T-cell (primary cell): ENCODE data around the gene FAH. TPM values are rescaled to one million over a fixed set of nuclear protein-coding genes. Genes with fewer than 3 reads are reported as not detected.

Experiments used
- ATAC-seq, 4 experiments: fragments of 200-7000 bp in 3 of 4; fragments of 150-1000 bp in 1 of 4; cut with Tn5 transposase; replicated peaks in 1 of 4; 1 replicate in 3 of 4; 2 replicates in 1 of 4; pipeline ENCODE4 v1.10.0; 2021; ENCODE audit warnings: moderate library complexity in 3 of 4, mild to moderate bottlenecking in 2 of 4, moderate number of reproducible peaks in 1 of 4
- CTCF ChIA-PET, 2 donors: fragments of 300-600 bp; sonication (Branson Sonifier 250); formaldehyde crosslinking; loops; one replicate each; lab custom pipeline; 2022; ENCODE audit warnings: antibody characterized with exemption in 2 of 2; lab: Charles Lee
- POLR2A ChIA-PET, 2 donors: fragments of 300-600 bp; sonication (Branson Sonifier 250); formaldehyde crosslinking; loops; one replicate each; lab custom pipeline; 2022; ENCODE audit warnings: antibody characterized with exemption in 2 of 2; lab: Charles Lee
- DNase-seq, 35 experiments: peaks; one replicate each; pipeline versions ENCODE4 v3.0.0 to v3.0.0-alpha.2; 2013 to 2023
- H3K27ac ChIP-seq: one replicate; pipeline ENCODE4 v1.5.1; 2013; ENCODE audit warnings: low read length
- H3K27me3 ChIP-seq, 2 experiments: replicated peaks in 1 of 2; 1 replicate in 1 of 2; 2 replicates in 1 of 2; pipeline versions ENCODE4 v1.6.1 to v1.7.0; 2013; ENCODE audit warnings: low read length in 1 of 2, mixed read lengths in 1 of 2; ENCODE audit not compliant: control insufficient read depth in 2 of 2, insufficient read depth in 2 of 2; ENCODE audit errors: extremely low read depth in 1 of 2
- H3K36me3 ChIP-seq, 2 donors: 1 replicate in 1 of 2; 2 replicates in 1 of 2; pipeline versions ENCODE4 v1.6.1 to v1.7.0; 2013; ENCODE audit warnings: low read length in 1 of 2; ENCODE audit not compliant: control insufficient read depth in 2 of 2, insufficient read depth in 1 of 2; ENCODE audit errors: extremely low read depth in 1 of 2
- H3K4me1 ChIP-seq, 2 experiments: 1 replicate in 1 of 2; 2 replicates in 1 of 2; pipeline versions ENCODE4 v1.6.1 to v1.7.0; 2013; ENCODE audit warnings: low read length in 2 of 2, mixed read lengths in 1 of 2; ENCODE audit not compliant: insufficient read depth in 2 of 2, control insufficient read depth in 1 of 2; ENCODE audit errors: extremely low read depth in 1 of 2
- H3K4me3 ChIP-seq, 2 donors: 1 replicate in 1 of 2; 2 replicates in 1 of 2; pipeline versions ENCODE4 v1.5.1 to v1.7.0; 2013; ENCODE audit warnings: mild to moderate bottlenecking in 2 of 2, low read length in 1 of 2, moderate library complexity in 1 of 2; ENCODE audit not compliant: control insufficient read depth in 1 of 2; ENCODE audit errors: extremely low read depth in 1 of 2
- H3K9me3 ChIP-seq: 2 replicates; pipeline ENCODE4 v1.7.0; 2013
- H3K27ac Mint-ChIP-seq, 2 donors: one replicate each; pipeline ENCODE4 v1.8.0; 2020 to 2021; ENCODE audit warnings: mild to moderate bottlenecking in 2 of 2, mixed read lengths in 2 of 2
- H3K27me3 Mint-ChIP-seq, 2 donors: one replicate each; pipeline ENCODE4 v1.8.0; 2021 to 2022; ENCODE audit warnings: mixed read lengths in 2 of 2
- H3K36me3 Mint-ChIP-seq: one replicate; pipeline ENCODE4 v1.8.0; 2021; ENCODE audit warnings: mixed read lengths
- H3K4me1 Mint-ChIP-seq, 3 donors: one replicate each; pipeline ENCODE4 v1.8.0; 2020 to 2022; ENCODE audit warnings: mixed read lengths in 3 of 3, mild to moderate bottlenecking in 1 of 3
- H3K4me3 Mint-ChIP-seq, 3 donors: one replicate each; pipeline ENCODE4 v1.8.0; 2020 to 2022; ENCODE audit warnings: mild to moderate bottlenecking in 3 of 3, mixed read lengths in 3 of 3, moderate library complexity in 3 of 3
- H3K9me3 Mint-ChIP-seq, 3 donors: one replicate each; pipeline ENCODE4 v1.8.0; 2020 to 2022; ENCODE audit warnings: mixed read lengths in 3 of 3
- WGBS: methylation state at CpG from one replicate; pipeline ENCODE4 v1.1.5; 2013; ENCODE audit warnings: missing lambda C conversion rate; ENCODE audit not compliant: insufficient coverage; 5-methylcytosine and 5-hydroxymethylcytosine counted together
- total RNA-seq, 35 experiments: library from RNA in 6 of 35; stranded (reverse) in 6 of 35; fragments of 120-200 nt in 1 of 35; gene quantifications; one replicate each; pipeline versions ENCODE4 v1.2.1 to v1.2.4 and lab custom pipeline; 2013 to 2026

Gene FAH
- total RNA-seq, 5 donors from 2014 or later (not counting 1 experiment from before 2014, with no cell fraction given): 5.2 to 9.4 (median 6.8) TPM

DNA sequence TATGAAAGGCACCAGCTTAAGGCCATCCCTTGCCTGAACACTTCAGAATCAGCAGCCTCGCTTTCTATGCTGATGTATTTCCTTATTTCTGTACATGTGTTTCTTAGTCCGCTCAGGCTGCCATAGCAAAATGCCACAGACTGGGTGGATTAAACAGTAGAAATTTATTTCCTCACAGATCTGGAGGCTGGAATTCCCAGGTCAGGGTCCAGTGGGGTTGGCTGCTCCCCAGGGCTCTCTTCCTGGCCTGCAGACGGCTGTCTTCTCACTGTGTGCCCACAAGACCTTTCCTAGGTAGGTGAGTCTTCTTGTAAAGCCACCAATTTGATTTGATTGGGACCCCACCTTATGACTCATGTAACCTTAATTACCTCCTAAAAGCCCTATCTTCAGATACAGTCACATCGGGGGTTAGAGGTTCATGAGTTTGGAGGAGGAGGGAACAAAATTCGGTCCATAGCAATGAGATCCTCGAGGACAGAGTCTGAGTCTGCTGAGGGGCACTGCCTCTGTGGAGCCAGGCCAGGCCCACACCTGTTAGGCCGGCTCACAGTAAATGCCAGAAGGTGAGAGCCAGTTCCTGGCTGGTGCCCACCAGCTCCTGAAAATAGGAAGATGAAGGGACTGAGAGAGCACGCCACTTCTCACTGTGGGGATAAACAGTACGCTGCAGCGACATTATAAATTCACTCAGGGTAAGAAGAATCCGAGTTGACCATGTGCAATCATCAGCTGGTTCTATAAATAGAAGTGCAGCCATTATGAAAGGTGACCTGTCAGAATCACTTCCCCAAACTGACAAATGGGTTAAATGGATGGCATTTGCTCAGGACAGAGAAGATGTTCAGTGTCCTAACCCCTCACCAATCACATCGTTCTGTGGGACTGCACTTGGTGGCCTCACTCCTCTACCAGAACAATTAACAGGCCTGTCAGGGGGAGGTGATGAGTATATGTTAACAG, 58.1 kb downstream of the FAH start:
- H3K36me3 Mint-ChIP-seq: no peaks in the 10 kb centered on the region
- POLR2A ChIA-PET: no interaction called here
- 90% methylated on average over 6 of the region's 12 CpGs for WGBS
- peaks cover 23 to 38% of the 10 kb centered on the region in 2 donors for H3K27me3 Mint-ChIP-seq
- no peaks in the 10 kb centered on the region for H3K9me3 ChIP-seq
- CTCF ChIA-PET: no interaction called here
- H3K27ac ChIP-seq: no peak overlapping the region
- peaks cover 0 to 15% of the 10 kb centered on the region in 2 experiments for H3K27me3 ChIP-seq
- no peaks in the 10 kb centered on the region for H3K4me1 Mint-ChIP-seq
- DNase-seq (no peak), ATAC-seq (no peak)
- H3K4me3 ChIP-seq: no peak overlapping the region
- no peaks in the 10 kb centered on the region for H3K4me1 ChIP-seq
- no peaks in the 10 kb centered on the region for H3K36me3 ChIP-seq
- no peaks in the 10 kb centered on the region for H3K9me3 Mint-ChIP-seq
- H3K27ac Mint-ChIP-seq: no peak overlapping the region
- H3K4me3 Mint-ChIP-seq: no peak overlapping the region

DNA sequence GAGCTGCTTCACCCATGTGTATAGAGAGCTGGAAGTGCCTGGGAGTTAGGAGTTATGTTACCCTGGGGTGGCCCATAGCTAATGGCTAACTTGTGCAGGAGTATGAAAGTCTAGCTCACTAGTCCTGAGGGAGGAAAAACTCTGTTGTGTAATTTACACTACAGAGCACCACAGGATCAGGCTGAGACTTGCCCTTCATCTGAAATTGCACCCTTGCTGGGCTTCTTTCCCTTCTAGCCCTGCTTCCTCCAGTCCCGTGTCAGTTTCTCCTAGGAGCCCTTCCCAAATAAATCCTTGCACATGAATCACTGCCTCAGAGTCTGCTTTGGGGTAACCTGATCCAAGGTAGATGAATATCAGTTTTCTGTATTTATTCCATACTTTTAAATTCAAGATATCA, 59.2 kb downstream of the FAH start:
- Mint-ChIP-seq H3K27ac (no peak overlapping the region), H3K4me1 (no peaks in the 10 kb centered on the region), H3K9me3 (no peaks in the 10 kb centered on the region), H3K27me3 (peaks cover 18 to 36% of the 10 kb centered on the region in 2 donors), H3K36me3 (no peaks in the 10 kb centered on the region), H3K4me3 (no peak overlapping the region)
- ChIA-PET CTCF (no interaction called here), POLR2A (no interaction called here)
- Histone ChIP-seq H3K4me3 (no peak overlapping the region), H3K27me3 (peaks cover 0 to 17% of the 10 kb centered on the region in 2 experiments), H3K27ac (no peak overlapping the region), H3K9me3 (no peaks in the 10 kb centered on the region), H3K36me3 (no peaks in the 10 kb centered on the region), H3K4me1 (no peaks in the 10 kb centered on the region)
- ATAC-seq (no peak), DNase-seq (no peak)
- WGBS: no CpG with 5 or more reads among the region's 1 CpG

DNA sequence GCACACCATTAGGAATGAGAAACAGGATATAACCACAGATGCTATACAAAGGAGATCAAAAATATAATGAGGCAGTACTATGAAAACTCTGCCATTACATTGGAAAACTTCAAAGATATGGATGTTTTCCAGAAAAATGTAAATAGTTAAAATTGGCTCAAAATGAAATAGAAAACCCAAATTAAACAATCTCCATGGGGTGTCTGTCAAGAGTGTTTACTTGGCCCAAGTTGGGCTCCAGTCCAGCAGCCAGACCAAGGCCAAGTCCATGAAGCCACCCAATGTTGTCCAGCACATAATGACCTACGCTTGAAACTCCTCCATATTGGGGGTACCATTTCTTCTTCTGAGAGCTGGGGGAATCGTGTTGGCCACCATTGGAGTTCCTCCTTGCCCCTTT, 62.1 kb downstream of the FAH start:
- no CpG with 5 or more reads among the region's 2 CpGs for WGBS
- no peaks in the 10 kb centered on the region for H3K36me3 ChIP-seq
- DNase-seq (no peak), ATAC-seq (no peak)
- no peak overlapping the region for H3K4me3 Mint-ChIP-seq
- no peak overlapping the region for H3K27ac Mint-ChIP-seq
- H3K9me3 Mint-ChIP-seq: no peaks in the 10 kb centered on the region
- no peak overlapping the region for H3K4me3 ChIP-seq
- CTCF ChIA-PET: no interaction called here
- H3K36me3 Mint-ChIP-seq: no peaks in the 10 kb centered on the region
- no peaks in the 10 kb centered on the region for H3K9me3 ChIP-seq
- H3K4me1 Mint-ChIP-seq: no peaks in the 10 kb centered on the region
- POLR2A ChIA-PET: no interaction called here
- peaks cover 8 to 25% of the 10 kb centered on the region in 2 donors for H3K27me3 Mint-ChIP-seq
- peaks cover 0 to 13% of the 10 kb centered on the region in 2 experiments for H3K27me3 ChIP-seq
- H3K27ac ChIP-seq: no peak overlapping the region
- H3K4me1 ChIP-seq: no peaks in the 10 kb centered on the region

DNA sequence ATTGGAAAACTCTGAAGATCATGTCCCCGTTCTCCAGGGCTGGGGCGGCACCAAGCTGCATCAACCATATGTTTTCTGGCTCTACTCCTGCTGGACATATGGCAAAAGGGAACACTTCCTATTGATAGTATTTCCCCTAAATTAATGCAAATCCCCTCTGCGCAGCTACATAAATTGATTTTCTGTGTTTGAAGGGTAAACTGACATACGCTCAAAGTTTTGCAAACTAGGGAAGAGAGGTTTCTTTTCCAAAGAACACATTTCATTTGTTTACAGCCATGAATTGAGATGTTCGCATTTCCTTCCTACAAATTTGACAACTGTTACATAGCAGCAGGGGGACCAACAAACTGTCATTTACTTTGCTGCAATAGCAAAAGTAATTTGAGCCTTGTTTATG, 63.3 kb downstream of the FAH start:
- ATAC-seq (no peak), DNase-seq (no peak)
- Histone ChIP-seq H3K9me3 (no peaks in the 10 kb centered on the region), H3K27me3 (peaks cover 0 to 9% of the 10 kb centered on the region in 2 experiments), H3K4me1 (no peaks in the 10 kb centered on the region), H3K4me3 (no peak overlapping the region), H3K36me3 (no peaks in the 10 kb centered on the region), H3K27ac (no peak overlapping the region)
- Mint-ChIP-seq H3K9me3 (no peaks in the 10 kb centered on the region), H3K4me1 (no peaks in the 10 kb centered on the region), H3K27me3 (peaks cover 8 to 21% of the 10 kb centered on the region in 2 donors), H3K4me3 (no peak overlapping the region), H3K36me3 (no peaks in the 10 kb centered on the region), H3K27ac (no peak overlapping the region)
- ChIA-PET CTCF (no interaction called here), POLR2A (no interaction called here)
- WGBS: 100% methylated on average over 1 of the region's 5 CpGs

DNA sequence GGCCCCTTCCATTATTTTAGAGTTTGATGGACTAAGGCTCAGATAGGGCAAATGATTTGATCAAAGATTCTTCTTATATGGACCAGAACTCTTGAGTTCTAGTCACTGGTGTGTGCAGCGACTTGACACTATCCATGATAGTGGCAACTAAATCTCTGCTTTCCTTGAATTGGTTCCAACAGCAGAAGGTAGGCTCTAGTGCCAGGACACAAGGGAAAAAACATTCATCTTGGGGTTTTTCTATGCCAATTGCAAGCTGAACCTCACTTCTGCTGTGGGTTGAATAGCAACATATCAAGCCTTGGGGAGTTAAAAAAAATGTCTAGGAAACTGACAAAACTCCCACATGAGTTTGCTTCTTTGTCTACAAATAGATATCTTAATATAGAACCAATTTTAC, 64.1 kb downstream of the FAH start:
- Mint-ChIP-seq H3K4me1 (no peaks in the 10 kb centered on the region), H3K4me3 (no peak overlapping the region), H3K9me3 (no peaks in the 10 kb centered on the region), H3K27me3 (peaks cover 8 to 19% of the 10 kb centered on the region in 2 donors), H3K27ac (no peak overlapping the region), H3K36me3 (no peaks in the 10 kb centered on the region)
- Histone ChIP-seq H3K4me1 (no peaks in the 10 kb centered on the region), H3K4me3 (no peak overlapping the region), H3K27ac (no peak overlapping the region), H3K27me3 (peaks cover 0 to 9% of the 10 kb centered on the region in 2 experiments), H3K36me3 (no peaks in the 10 kb centered on the region), H3K9me3 (no peaks in the 10 kb centered on the region)
- ChIA-PET POLR2A (no interaction called here), CTCF (no interaction called here)
- ATAC-seq (no peak), DNase-seq (no peak)
- 83% methylated on average over 1 of the region's 1 CpG for WGBS

DNA sequence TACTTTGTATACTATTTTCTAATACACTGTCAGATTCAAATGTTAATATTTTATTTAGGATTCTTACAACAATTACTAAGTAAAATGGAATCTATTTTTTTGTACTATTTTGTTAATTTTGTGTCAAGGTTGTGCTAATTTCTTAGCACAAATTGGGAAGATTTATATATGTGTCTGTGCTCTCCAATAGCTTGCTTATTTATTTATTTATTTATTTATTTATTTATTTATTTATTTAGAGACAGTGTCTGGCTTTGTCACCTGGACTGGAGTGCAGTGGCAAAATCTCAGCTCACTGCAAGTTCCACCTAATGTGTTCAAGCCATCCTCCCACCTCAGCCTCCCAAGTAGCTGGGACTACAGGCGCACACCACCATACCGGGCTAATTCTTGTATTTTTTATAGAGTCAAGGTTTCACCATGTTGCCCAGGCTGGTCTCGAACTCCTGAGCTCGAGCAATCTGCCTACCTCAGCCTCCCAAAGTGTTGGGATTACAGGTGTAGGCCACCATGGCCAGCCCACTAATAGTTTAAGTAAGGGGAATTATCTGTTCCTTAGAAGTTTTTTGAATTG, 64.6 kb downstream of the FAH start:
- Histone ChIP-seq H3K36me3 (no peaks in the 10 kb centered on the region), H3K4me1 (no peaks in the 10 kb centered on the region), H3K27ac (no peak overlapping the region), H3K4me3 (no peak overlapping the region), H3K27me3 (peaks cover 0 to 9% of the 10 kb centered on the region in 2 experiments), H3K9me3 (no peaks in the 10 kb centered on the region)
- no peak overlapping the region for H3K27ac Mint-ChIP-seq
- H3K9me3 Mint-ChIP-seq: no peaks in the 10 kb centered on the region
- no CpG with 5 or more reads among the region's 4 CpGs for WGBS
- H3K4me3 Mint-ChIP-seq: no peak overlapping the region
- ATAC-seq: no peak
- H3K36me3 Mint-ChIP-seq: no peaks in the 10 kb centered on the region
- peaks cover 8 to 19% of the 10 kb centered on the region in 2 donors for H3K27me3 Mint-ChIP-seq
- POLR2A ChIA-PET: no interaction called here
- no peak for DNase-seq
- CTCF ChIA-PET: no interaction called here
- H3K4me1 Mint-ChIP-seq: no peaks in the 10 kb centered on the region
